Measurements from ENCODE around the gene SMOC2.
"Not testable (repeated sequence)": the region's sequence is repeated elsewhere in the genome, so short reads cannot be mapped to it uniquely, and the experiment has no call there.

The SMOC2 gene

GRCh38 chr6:168600381-168600780 is 159.4 kb downstream of the SMOC2 start:
- DNase-seq (ENCODE audit: low read depth in 2 of 2), result no peak

GRCh38 chr6:168601111-168601510 is 160.1 kb downstream of the SMOC2 start:
- no peak for DNase-seq (ENCODE audit: low read depth in 2 of 2)

GRCh38 chr6:168601546-168601945 is 160.6 kb downstream of the SMOC2 start:
- no peak for DNase-seq (ENCODE audit: low read depth in 2 of 2)

GRCh38 chr6:168602576-168602975 is 161.6 kb downstream of the SMOC2 start:
- no peak for DNase-seq (ENCODE audit: low read depth in 2 of 2)

GRCh38 chr6:168603234-168603633 is 162.2 kb downstream of the SMOC2 start:
- no peak for DNase-seq (ENCODE audit: low read depth in 2 of 2)

GRCh38 chr6:168605964-168606363 is 165.0 kb downstream of the SMOC2 start:
- no peak for DNase-seq (ENCODE audit: low read depth in 2 of 2)

- DNase-seq (ENCODE audit: low read depth in 2 of 2), result no peak
Measured at GRCh38 chr6:168606722-168607121, 165.7 kb downstream of the SMOC2 start.

- no peak for DNase-seq (ENCODE audit: low read depth in 2 of 2)
Measured at GRCh38 chr6:168607272-168608112, 166.5 kb downstream of the SMOC2 start.

- no peak for DNase-seq (ENCODE audit: low read depth in 2 of 2)
Measured at GRCh38 chr6:168608113-168608400, 167.1 kb downstream of the SMOC2 start.

- no peak for DNase-seq (ENCODE audit: low read depth in 2 of 2)
Measured at GRCh38 chr6:168609026-168609685, 168.2 kb downstream of the SMOC2 start.

GRCh38 chr6:168609914-168610490 is 169.0 kb downstream of the SMOC2 start:
- no peak for DNase-seq (ENCODE audit: low read depth in 2 of 2)

- not testable (repeated sequence) for DNase-seq (ENCODE audit: low read depth in 2 of 2)
Measured at GRCh38 chr6:168610966-168611365, 170.0 kb downstream of the SMOC2 start.

- DNase-seq (ENCODE audit: low read depth in 2 of 2), result no peak
Measured at GRCh38 chr6:168611691-168612090, 170.7 kb downstream of the SMOC2 start.

- no peak for DNase-seq (ENCODE audit: low read depth in 2 of 2)
Measured at GRCh38 chr6:168612586-168612985, 171.6 kb downstream of the SMOC2 start.

- DNase-seq (ENCODE audit: low read depth in 2 of 2), result no peak
Measured at GRCh38 chr6:168615837-168616236, 174.9 kb downstream of the SMOC2 start.

- no peak for DNase-seq (ENCODE audit: low read depth in 2 of 2)
Measured at GRCh38 chr6:168616816-168617765, 176.1 kb downstream of the SMOC2 start.

GRCh38 chr6:168618546-168619315 is 177.7 kb downstream of the SMOC2 start:
- no peak for DNase-seq (ENCODE audit: low read depth in 2 of 2)

GRCh38 chr6:168619560-168620314 is 178.8 kb downstream of the SMOC2 start:
- DNase-seq (ENCODE audit: low read depth in 2 of 2), result peak in 1 of 2 donors; percentile 22

- no peak for DNase-seq (ENCODE audit: low read depth in 2 of 2)
Measured at GRCh38 chr6:168620578-168620977, 179.6 kb downstream of the SMOC2 start.

- DNase-seq (ENCODE audit: low read depth in 2 of 2), result no peak
Measured at GRCh38 chr6:168623736-168624135, 182.8 kb downstream of the SMOC2 start.

Data from stimulated activated CD8-positive, alpha-beta memory T cell treated with anti-CD3 and anti-CD28 coated beads, Interleukin-2, amount 100 ng/mL, for 1 hour (primary cell).